GM23248 (cell line): Measurements from ENCODE around the gene PITPNM3. TPM values are rescaled to one million over a fixed set of nuclear protein-coding genes. Genes with fewer than 3 reads are reported as not detected.

Experiments used
- DNase-seq: peaks from one replicate; pipeline ENCODE4 v3.0.0-alpha.2; 2015
- H2AFZ ChIP-seq: fragments of 200-600 bp; sonication (generic); 2 replicates; pipeline ENCODE4 v1.6.1; 2016; ENCODE audit warnings: antibody characterized with exemption
- H3F3A ChIP-seq: fragments of 200-600 bp; sonication (generic); 2 replicates; pipeline ENCODE4 v1.6.1; 2016; ENCODE audit warnings: mild to moderate bottlenecking, antibody characterized with exemption, mixed run types; ENCODE audit not compliant: insufficient read depth
- H3K27ac ChIP-seq: fragments of 200-600 bp; sonication (generic); 2 replicates; pipeline ENCODE4 v1.5.1; 2016; ENCODE audit warnings: mild to moderate bottlenecking
- H3K27me3 ChIP-seq: fragments of 200-600 bp; sonication (generic); replicated peaks from 2 replicates; pipeline ENCODE4 v1.6.1; 2016; ENCODE audit warnings: mild to moderate bottlenecking; ENCODE audit not compliant: insufficient read depth
- H3K36me3 ChIP-seq: fragments of 200-600 bp; sonication (generic); 2 replicates; pipeline ENCODE4 v1.6.1; 2016; ENCODE audit warnings: low read depth, mild to moderate bottlenecking
- H3K4me1 ChIP-seq: fragments of 200-600 bp; sonication (generic); 2 replicates; pipeline ENCODE4 v1.6.1; 2016; ENCODE audit warnings: mild to moderate bottlenecking; ENCODE audit not compliant: insufficient read depth
- H3K4me2 ChIP-seq: fragments of 200-600 bp; sonication (generic); one replicate; pipeline ENCODE4 v1.6.1; 2016; ENCODE audit warnings: mild to moderate bottlenecking; ENCODE audit not compliant: unreplicated experiment
- H3K4me3 ChIP-seq: fragments of 200-600 bp; sonication (generic); 2 replicates; pipeline ENCODE4 v1.5.1; 2016; ENCODE audit warnings: mild to moderate bottlenecking
- H3K79me2 ChIP-seq: fragments of 200-600 bp; sonication (generic); 2 replicates; pipeline ENCODE4 v1.6.1; 2016; ENCODE audit warnings: mild to moderate bottlenecking; ENCODE audit not compliant: insufficient read depth
- H3K9ac ChIP-seq: fragments of 200-600 bp; sonication (generic); 2 replicates; pipeline ENCODE4 v1.6.1; 2016; ENCODE audit warnings: mild to moderate bottlenecking
- H3K9me2 ChIP-seq: fragments of 200-600 bp; sonication (generic); 2 replicates; pipeline ENCODE4 v1.6.1; 2016; ENCODE audit warnings: mixed run types, mild to moderate bottlenecking, moderate library complexity; ENCODE audit not compliant: insufficient read depth
- H3K9me3 ChIP-seq: fragments of 200-600 bp; sonication (generic); one replicate; pipeline ENCODE4 v1.6.1; 2017; ENCODE audit warnings: low read depth
- H4K20me1 ChIP-seq: fragments of 200-600 bp; sonication (generic); 2 replicates; pipeline ENCODE4 v1.6.0; 2016; ENCODE audit not compliant: insufficient read depth
- EZH2 ChIP-seq: fragments of 200-600 bp; sonication (generic); IDR thresholded peaks from 2 replicates; pipeline ENCODE4 v1.6.1; 2018; ENCODE audit warnings: antibody characterized with exemption, mild to moderate bottlenecking; ENCODE audit not compliant: insufficient read depth, poor library complexity, severe bottlenecking
- EZH2phosphoT487 ChIP-seq: fragments of 200-600 bp; sonication (generic); IDR thresholded peaks from 2 replicates; pipeline ENCODE4 v1.6.1; 2018; ENCODE audit warnings: antibody characterized with exemption, moderate library complexity, mild to moderate bottlenecking, low read depth; ENCODE audit not compliant: insufficient read depth
- WGBS, 2 experiments: methylation state at CpG; one replicate each; pipeline ENCODE4 v1.1.6; 2015 to 2017; ENCODE audit warnings: low lambda C conversion rate in 2 of 2, low coverage in 1 of 2; ENCODE audit errors: missing lambda C conversion rate in 2 of 2; 5-methylcytosine and 5-hydroxymethylcytosine counted together
- in situ Hi-C: fragments of 300-500 bp; cut with MboI; formaldehyde crosslinking; loops from 2 replicates; pipeline ENCODE4 v1.15.0; 2020
- polyA plus RNA-seq: library from polyadenylated mRNA; unstranded; fragments of >200 nt; fragmentation: Nextera tagmentation; extraction: Ambion mirVana; gene quantifications from 2 replicates; pipeline ENCODE4 v1.2.1, GENCODE V29; 2016
- total RNA-seq: library from RNA; depleted of rRNA; stranded (reverse); fragments of >200 nt; shearing (Covaris generic); gene quantifications from 2 replicates; pipeline ENCODE4 v1.2.3, GENCODE V29; 2014

Gene PITPNM3
- total and polyA plus RNA-seq, 2 experiments from 2014 or later = 6.5 to 12.8 TPM

GRCh38 chr17:6525731-6526130 is 30.6 kb downstream of the PITPNM3 start:
- 75 to 87% methylated on average over 2 of the region's 2 CpGs for whole genome bisulfite sequencing, 2 experiments
- in situ Hi-C loops = no loop called here
- TF ChIP-seq EZH2phosphoT487 (no peak), EZH2 (no peak)

GRCh38 chr17:6525141-6525540 is 31.2 kb downstream of the PITPNM3 start:
- no peaks in the 10 kb centered on the region for H3K9me3 ChIP-seq
- no peak overlapping the region for H2AFZ ChIP-seq
- WGBS, 2 experiments = 64 to 72% methylated on average over 4 of the region's 4 CpGs
- no peaks in the 10 kb centered on the region for H3F3A ChIP-seq
- no peak overlapping the region for H3K27ac ChIP-seq
- H4K20me1 ChIP-seq = no peaks in the 10 kb centered on the region
- H3K4me2 ChIP-seq = no peak overlapping the region
- H3K79me2 ChIP-seq = no peaks in the 10 kb centered on the region
- H3K9ac ChIP-seq = no peak overlapping the region
- no peak overlapping the region for H3K4me3 ChIP-seq
- in situ Hi-C loops = no loop called here
- peaks cover 12% of the 10 kb centered on the region for H3K4me1 ChIP-seq
- no peaks in the 10 kb centered on the region for H3K27me3 ChIP-seq
- H3K36me3 ChIP-seq = peaks cover 4% of the 10 kb centered on the region; the same call in 1 of the 2 replicates
- TF ChIP-seq EZH2phosphoT487 = no peak
- TF ChIP-seq EZH2 = no peak
- H3K9me2 ChIP-seq = no peaks in the 10 kb centered on the region
- no peak for DNase-seq

More at GRCh38 chr17:6525731-6526130, 30.6 kb downstream of the PITPNM3 start:
- no peaks in the 10 kb centered on the region for H3K79me2 ChIP-seq
- H4K20me1 ChIP-seq = no peaks in the 10 kb centered on the region
- no peaks in the 10 kb centered on the region for H3K9me3 ChIP-seq
- no peaks in the 10 kb centered on the region for H3F3A ChIP-seq
- no peak overlapping the region for H3K4me3 ChIP-seq
- H3K4me1 ChIP-seq = peaks cover 12% of the 10 kb centered on the region
- no peak overlapping the region for H3K4me2 ChIP-seq
- DNase-seq = no peak
- no peak overlapping the region for H2AFZ ChIP-seq
- H3K9me2 ChIP-seq = no peaks in the 10 kb centered on the region
- no peak overlapping the region for H3K9ac ChIP-seq
- H3K27ac ChIP-seq = no peak overlapping the region
- H3K27me3 ChIP-seq = no peaks in the 10 kb centered on the region
- no peaks in the 10 kb centered on the region for H3K36me3 ChIP-seq

GRCh38 chr17:6524520-6524919 is 31.8 kb downstream of the PITPNM3 start:
- Histone ChIP-seq H3K27ac (no peak overlapping the region), H4K20me1 (no peaks in the 10 kb centered on the region), H3K36me3 (peaks cover 6% of the 10 kb centered on the region; the same call in 1 of the 2 replicates), H3K9ac (no peak overlapping the region), H3K4me3 (no peak overlapping the region), H2AFZ (no peak overlapping the region), H3K4me2 (no peak overlapping the region), H3F3A (no peaks in the 10 kb centered on the region), H3K79me2 (no peaks in the 10 kb centered on the region), H3K9me2 (no peaks in the 10 kb centered on the region), H3K27me3 (no peaks in the 10 kb centered on the region), H3K4me1 (peaks cover 12% of the 10 kb centered on the region), H3K9me3 (no peaks in the 10 kb centered on the region)
- DNase-seq = peak; percentile 53
- in situ Hi-C loops = no loop called here
- 38 to 51% methylated on average over 4 of the region's 4 CpGs for WGBS, 2 experiments
- no peak for TF ChIP-seq EZH2
- no peak for TF ChIP-seq EZH2phosphoT487

GRCh38 chr17:6523809-6524355 is 32.5 kb downstream of the PITPNM3 start:
- no peak overlapping the region for H3K9ac ChIP-seq
- peaks cover 12% of the 10 kb centered on the region for H3K4me1 ChIP-seq
- H4K20me1 ChIP-seq = no peaks in the 10 kb centered on the region
- in situ Hi-C loops = no loop called here
- no peak for TF ChIP-seq EZH2
- no peak for TF ChIP-seq EZH2phosphoT487
- H3K9me2 ChIP-seq = no peaks in the 10 kb centered on the region
- no peak overlapping the region for H3K27ac ChIP-seq
- no peaks in the 10 kb centered on the region for H3K79me2 ChIP-seq
- peaks cover 6% of the 10 kb centered on the region; the same call in 1 of the 2 replicates for H3K36me3 ChIP-seq
- DNase-seq = no peak
- H3K4me3 ChIP-seq = no peak overlapping the region
- no peak overlapping the region for H2AFZ ChIP-seq
- no peak overlapping the region for H3K4me2 ChIP-seq
- H3F3A ChIP-seq = no peaks in the 10 kb centered on the region
- no peaks in the 10 kb centered on the region for H3K9me3 ChIP-seq
- WGBS, 2 experiments = 82 to 85% methylated on average over 8 of the region's 8 CpGs
- H3K27me3 ChIP-seq = no peaks in the 10 kb centered on the region
